Fibroblast of lung (primary cell): ENCODE results near the gene LUC7L3.

Source experiments
- EZH2 ChIP-seq: IDR thresholded peaks from 2 replicates; pipeline ENCODE4 v1.5.1; 2012; ENCODE audit warnings: low read length, control low read depth, mild to moderate bottlenecking; ENCODE audit errors: missing control alignments
- TF ChIP-seq, protein P1 (sequence below), 2 donors: IDR thresholded peaks in 1 of 2; conservative IDR thresholded peaks in 1 of 2; 1 replicate in 1 of 2; 2 replicates in 1 of 2; pipeline ENCODE4 v1.5.1; 2011 to 2012; ENCODE audit warnings: low read length in 2 of 2, control low read depth in 1 of 2, inconsistent platforms in 1 of 2, low read depth in 1 of 2, mild to moderate bottlenecking in 1 of 2

- TF ChIP-seq, protein P1, sequence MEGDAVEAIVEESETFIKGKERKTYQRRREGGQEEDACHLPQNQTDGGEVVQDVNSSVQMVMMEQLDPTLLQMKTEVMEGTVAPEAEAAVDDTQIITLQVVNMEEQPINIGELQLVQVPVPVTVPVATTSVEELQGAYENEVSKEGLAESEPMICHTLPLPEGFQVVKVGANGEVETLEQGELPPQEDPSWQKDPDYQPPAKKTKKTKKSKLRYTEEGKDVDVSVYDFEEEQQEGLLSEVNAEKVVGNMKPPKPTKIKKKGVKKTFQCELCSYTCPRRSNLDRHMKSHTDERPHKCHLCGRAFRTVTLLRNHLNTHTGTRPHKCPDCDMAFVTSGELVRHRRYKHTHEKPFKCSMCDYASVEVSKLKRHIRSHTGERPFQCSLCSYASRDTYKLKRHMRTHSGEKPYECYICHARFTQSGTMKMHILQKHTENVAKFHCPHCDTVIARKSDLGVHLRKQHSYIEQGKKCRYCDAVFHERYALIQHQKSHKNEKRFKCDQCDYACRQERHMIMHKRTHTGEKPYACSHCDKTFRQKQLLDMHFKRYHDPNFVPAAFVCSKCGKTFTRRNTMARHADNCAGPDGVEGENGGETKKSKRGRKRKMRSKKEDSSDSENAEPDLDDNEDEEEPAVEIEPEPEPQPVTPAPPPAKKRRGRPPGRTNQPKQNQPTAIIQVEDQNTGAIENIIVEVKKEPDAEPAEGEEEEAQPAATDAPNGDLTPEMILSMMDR (conservative IDR thresholded peaks at IDR 0.05 in 1 of 2, IDR thresholded peaks at IDR 0.05 in 1 of 2; ENCODE audit: low read depth in 1 of 2, low read length in 2 of 2), result no peak
- no peak for TF ChIP-seq EZH2
Observed at GRCh38 chr17:50769884-50770283, 50.5 kb downstream of the LUC7L3 start.
